Measurements from ENCODE around the gene AMER2.
"Not testable (repeated sequence)": the region's sequence is repeated elsewhere in the genome, so short reads cannot be mapped to it uniquely, and the experiment has no call there.

Gene AMER2

GRCh38 chr13:25166306-25166705 is 5.8 kb downstream of the AMER2 start:
- Mint-ChIP-seq H3K4me1 (peaks cover 2% of the 10 kb centered on the region), H3K36me3 (ENCODE audit: insufficient read depth) (no peaks in the 10 kb centered on the region), H3K4me3 (no peak overlapping the region), H3K9me3 (no peaks in the 10 kb centered on the region), H3K27ac (ENCODE audit: low read depth) (no peak overlapping the region), H3K27me3 (peaks cover 59% of the 10 kb centered on the region)
- ATAC-seq (replicated peaks; ENCODE audit: extremely low read depth, poor library complexity, severe bottlenecking) (no peak), DNase-seq (ENCODE audit: low spot score in 2 of 2) (no peak)

GRCh38 chr13:25165663-25166062 is 6.4 kb downstream of the AMER2 start:
- Mint-ChIP-seq H3K27me3 (peaks cover 59% of the 10 kb centered on the region), H3K36me3 (ENCODE audit: insufficient read depth) (no peaks in the 10 kb centered on the region), H3K27ac (ENCODE audit: low read depth) (no peak overlapping the region), H3K4me1 (no peaks in the 10 kb centered on the region), H3K4me3 (no peak overlapping the region), H3K9me3 (no peaks in the 10 kb centered on the region)
- DNase-seq (ENCODE audit: low spot score in 2 of 2) (no peak), ATAC-seq (replicated peaks; ENCODE audit: extremely low read depth, poor library complexity, severe bottlenecking) (no peak)

DNA sequence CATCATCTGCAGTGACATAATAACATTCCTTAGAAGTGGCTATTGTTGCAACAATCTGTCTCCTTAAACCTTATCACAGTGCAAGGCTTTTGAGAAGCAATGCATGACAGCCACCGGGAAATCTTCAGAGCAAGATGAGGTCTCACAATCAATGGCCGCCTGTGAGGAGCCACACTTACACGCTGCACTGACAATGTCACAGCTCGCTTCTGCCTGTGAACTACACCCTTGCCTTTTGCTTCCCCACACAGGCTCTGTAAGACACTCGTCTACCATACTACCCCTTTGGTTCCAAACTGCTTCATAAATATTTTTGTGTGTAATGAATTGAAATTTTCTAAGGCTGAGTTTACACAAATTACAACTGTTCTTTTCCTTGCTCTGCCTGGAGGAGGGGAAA is 6.9 kb downstream of the AMER2 start:
- not testable (repeated sequence) for DNase-seq (ENCODE audit: low spot score in 2 of 2); H3K9me3 Mint-ChIP-seq; H3K4me1 Mint-ChIP-seq; H3K27ac Mint-ChIP-seq (ENCODE audit: low read depth); H3K36me3 Mint-ChIP-seq (ENCODE audit: insufficient read depth); ATAC-seq (replicated peaks; ENCODE audit: extremely low read depth, poor library complexity, severe bottlenecking); H3K4me3 Mint-ChIP-seq
- H3K27me3 Mint-ChIP-seq: peaks cover 54% of the 10 kb centered on the region

GRCh38 chr13:25157681-25158080 is 14.4 kb downstream of the AMER2 start:
- Mint-ChIP-seq H3K4me3 (no peak overlapping the region), H3K36me3 (ENCODE audit: insufficient read depth) (no peaks in the 10 kb centered on the region), H3K9me3 (no peaks in the 10 kb centered on the region), H3K27me3 (peaks cover 29% of the 10 kb centered on the region), H3K4me1 (no peaks in the 10 kb centered on the region), H3K27ac (ENCODE audit: low read depth) (no peak overlapping the region)
- ATAC-seq (replicated peaks; ENCODE audit: extremely low read depth, poor library complexity, severe bottlenecking) (no peak), DNase-seq (ENCODE audit: low spot score in 2 of 2) (no peak)

- no peaks in the 10 kb centered on the region for H3K36me3 Mint-ChIP-seq (ENCODE audit: insufficient read depth)
- H3K27me3 Mint-ChIP-seq: peaks cover 48% of the 10 kb centered on the region
- ATAC-seq (replicated peaks; ENCODE audit: extremely low read depth, poor library complexity, severe bottlenecking): no peak
- H3K9me3 Mint-ChIP-seq: no peaks in the 10 kb centered on the region
- no peak overlapping the region for H3K27ac Mint-ChIP-seq (ENCODE audit: low read depth)
- no peak for DNase-seq (ENCODE audit: low spot score in 2 of 2)
- H3K4me3 Mint-ChIP-seq: no peak overlapping the region
- no peaks in the 10 kb centered on the region for H3K4me1 Mint-ChIP-seq
Observed at GRCh38 chr13:25153736-25154135, 18.4 kb downstream of the AMER2 start.

DNA sequence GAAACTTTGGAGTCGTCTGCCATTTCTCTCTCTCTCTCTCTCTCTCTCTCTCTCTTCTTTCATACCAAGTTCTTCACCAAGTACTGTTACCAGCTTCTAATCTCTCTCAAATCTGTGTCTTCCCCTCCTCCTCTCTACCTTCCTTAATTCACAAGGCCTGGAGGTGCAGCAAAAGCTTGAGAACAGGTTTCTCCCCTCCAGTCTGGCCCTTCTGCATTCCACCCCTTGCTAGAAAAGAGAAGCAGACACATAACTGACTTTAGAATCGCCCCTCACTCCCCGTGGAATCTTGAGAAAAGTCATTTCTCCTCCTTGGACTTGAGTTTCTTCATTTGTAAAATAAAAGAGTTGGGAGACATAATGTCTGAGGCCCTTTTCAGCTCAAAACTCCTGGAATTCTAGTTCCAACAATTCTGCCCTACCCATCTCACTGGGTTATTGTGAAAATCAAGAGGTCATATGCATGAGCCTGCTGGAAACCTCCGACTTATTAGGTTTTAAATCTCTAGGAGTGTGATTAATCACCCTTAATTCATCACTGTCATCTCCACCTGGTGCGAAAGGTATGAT is 20.4 kb downstream of the AMER2 start:
- DNase-seq (ENCODE audit: low spot score in 2 of 2): no peak
- H3K36me3 Mint-ChIP-seq (ENCODE audit: insufficient read depth): no peaks in the 10 kb centered on the region
- H3K27me3 Mint-ChIP-seq: peaks cover 36% of the 10 kb centered on the region
- no peaks in the 10 kb centered on the region for H3K4me1 Mint-ChIP-seq
- no peaks in the 10 kb centered on the region for H3K9me3 Mint-ChIP-seq
- H3K4me3 Mint-ChIP-seq: no peak overlapping the region
- ATAC-seq (replicated peaks; ENCODE audit: extremely low read depth, poor library complexity, severe bottlenecking): no peak
- no peak overlapping the region for H3K27ac Mint-ChIP-seq (ENCODE audit: low read depth)

- Mint-ChIP-seq H3K27ac (ENCODE audit: low read depth) (no peak overlapping the region), H3K36me3 (ENCODE audit: insufficient read depth) (no peaks in the 10 kb centered on the region), H3K9me3 (no peaks in the 10 kb centered on the region), H3K4me1 (no peaks in the 10 kb centered on the region), H3K27me3 (peaks cover 36% of the 10 kb centered on the region), H3K4me3 (no peak overlapping the region)
- ATAC-seq (replicated peaks; ENCODE audit: extremely low read depth, poor library complexity, severe bottlenecking) (no peak), DNase-seq (ENCODE audit: low spot score in 2 of 2) (no peak)
Observed at GRCh38 chr13:25149711-25150110, 22.4 kb downstream of the AMER2 start.

DNA sequence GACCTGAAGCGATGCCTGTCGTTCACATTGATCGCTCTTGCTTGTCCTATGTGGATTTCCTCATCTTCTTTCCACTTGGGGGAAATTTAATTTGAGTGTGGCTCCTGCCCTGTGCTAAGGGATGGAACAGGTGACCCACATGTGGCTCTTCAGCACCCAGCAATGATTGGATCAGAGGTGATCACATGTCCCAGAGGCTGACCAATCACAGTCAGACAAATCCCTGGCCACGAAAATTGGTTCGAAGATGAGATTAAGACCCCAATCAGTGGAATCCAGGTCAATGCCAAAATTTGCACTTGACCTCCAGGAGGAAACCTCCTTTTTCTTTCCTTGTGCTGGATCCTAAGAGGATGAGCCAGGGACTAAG is 23.7 kb downstream of the AMER2 start:
- H3K27me3 Mint-ChIP-seq: peaks cover 45% of the 10 kb centered on the region
- H3K9me3 Mint-ChIP-seq: no peaks in the 10 kb centered on the region
- H3K4me1 Mint-ChIP-seq: no peaks in the 10 kb centered on the region
- H3K27ac Mint-ChIP-seq (ENCODE audit: low read depth): no peak overlapping the region
- H3K36me3 Mint-ChIP-seq (ENCODE audit: insufficient read depth): no peaks in the 10 kb centered on the region
- no peak for ATAC-seq (replicated peaks; ENCODE audit: extremely low read depth, poor library complexity, severe bottlenecking)
- no peak for DNase-seq (ENCODE audit: low spot score in 2 of 2)
- H3K4me3 Mint-ChIP-seq: no peak overlapping the region

DNA sequence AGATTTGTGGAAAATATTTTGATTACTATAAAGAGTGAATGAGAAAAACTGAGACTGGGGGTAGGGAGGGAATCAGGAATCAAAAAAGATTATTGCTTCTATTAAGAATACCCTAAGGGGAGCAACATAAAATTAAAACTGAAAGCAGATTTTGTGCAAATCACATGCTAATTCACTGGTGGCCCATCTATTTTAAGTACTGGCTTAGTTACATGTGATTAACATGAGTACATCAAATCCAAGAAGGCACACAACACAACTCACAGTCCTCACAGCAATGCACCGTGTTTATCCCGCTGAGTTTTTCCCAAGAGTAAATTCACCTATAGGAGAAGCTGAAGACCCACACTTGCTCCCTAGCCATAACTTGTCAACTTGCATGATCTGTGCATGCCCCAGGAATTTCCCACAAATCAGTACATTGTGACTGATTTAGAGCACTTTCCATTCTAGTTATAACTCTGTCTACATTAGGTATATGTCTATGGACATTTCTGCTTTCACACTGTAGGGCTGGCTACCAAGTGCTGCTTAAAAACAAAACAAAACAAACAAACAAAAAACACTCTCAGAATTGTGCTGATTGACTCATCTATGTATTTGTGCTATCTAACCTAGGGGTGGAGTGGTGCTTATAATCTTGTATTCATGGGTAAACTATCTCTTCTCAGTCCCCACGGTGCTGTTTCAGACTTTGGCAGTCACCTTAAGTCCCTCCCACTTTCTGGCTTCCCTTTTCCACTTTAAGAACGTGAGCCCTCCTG is 24.3 kb downstream of the AMER2 start:
- no peak overlapping the region for H3K27ac Mint-ChIP-seq (ENCODE audit: low read depth)
- H3K4me1 Mint-ChIP-seq: no peaks in the 10 kb centered on the region
- no peak for ATAC-seq (replicated peaks; ENCODE audit: extremely low read depth, poor library complexity, severe bottlenecking)
- H3K36me3 Mint-ChIP-seq (ENCODE audit: insufficient read depth): no peaks in the 10 kb centered on the region
- H3K9me3 Mint-ChIP-seq: no peaks in the 10 kb centered on the region
- peaks cover 41% of the 10 kb centered on the region for H3K27me3 Mint-ChIP-seq
- no peak for DNase-seq (ENCODE audit: low spot score in 2 of 2)
- no peak overlapping the region for H3K4me3 Mint-ChIP-seq

DNA sequence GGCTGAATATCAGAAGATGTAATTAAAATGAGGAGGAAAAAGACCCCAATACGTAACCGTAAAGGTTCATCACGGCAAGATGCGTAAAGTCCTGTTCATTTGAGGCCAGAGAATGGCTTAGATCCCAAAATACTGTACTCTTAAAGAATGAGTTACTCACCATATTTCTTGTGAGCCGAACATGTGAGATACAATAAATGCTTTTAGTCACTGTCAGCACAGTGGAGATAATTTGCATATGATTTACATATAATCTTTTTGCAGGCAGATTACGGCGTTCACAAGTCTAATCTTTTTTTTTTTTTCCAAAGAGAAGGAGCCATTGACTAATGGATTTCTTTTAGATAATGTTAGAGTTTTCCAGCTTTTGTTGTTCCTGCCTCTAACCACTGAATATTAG is 28.4 kb downstream of the AMER2 start:
- Mint-ChIP-seq H3K4me3 (no peak overlapping the region), H3K9me3 (no peaks in the 10 kb centered on the region), H3K27me3 (peaks cover 21% of the 10 kb centered on the region), H3K36me3 (ENCODE audit: insufficient read depth) (no peaks in the 10 kb centered on the region), H3K27ac (ENCODE audit: low read depth) (no peak overlapping the region), H3K4me1 (no peaks in the 10 kb centered on the region)
- ATAC-seq (replicated peaks; ENCODE audit: extremely low read depth, poor library complexity, severe bottlenecking) (no peak), DNase-seq (ENCODE audit: low spot score in 2 of 2) (no peak)

DNA sequence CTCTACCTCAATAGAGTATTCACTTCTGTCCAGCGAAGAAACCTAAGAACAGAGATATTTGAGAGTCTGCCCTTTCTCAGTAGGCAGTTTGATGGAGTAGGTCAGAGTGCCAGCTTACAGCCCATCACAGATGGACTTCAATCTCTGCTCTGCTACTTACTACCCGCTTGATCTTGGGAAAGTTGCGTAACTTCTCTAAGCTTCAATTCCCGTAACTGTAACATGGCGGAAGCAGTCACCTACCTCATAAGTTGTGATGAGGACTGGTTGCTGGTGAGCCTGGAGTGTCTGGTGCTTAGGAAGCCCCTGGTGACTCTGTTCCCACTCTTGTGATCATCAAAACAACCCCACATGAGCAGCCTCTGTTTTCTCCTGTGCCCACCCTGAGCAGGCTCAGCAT is 31.0 kb downstream of the AMER2 start:
- H3K4me1 Mint-ChIP-seq: no peaks in the 10 kb centered on the region
- ATAC-seq (replicated peaks; ENCODE audit: extremely low read depth, poor library complexity, severe bottlenecking): no peak
- H3K4me3 Mint-ChIP-seq: no peak overlapping the region
- H3K36me3 Mint-ChIP-seq (ENCODE audit: insufficient read depth): no peaks in the 10 kb centered on the region
- no peaks in the 10 kb centered on the region for H3K9me3 Mint-ChIP-seq
- H3K27ac Mint-ChIP-seq (ENCODE audit: low read depth): no peak overlapping the region
- no peak for DNase-seq (ENCODE audit: low spot score in 2 of 2)
- peaks cover 32% of the 10 kb centered on the region for H3K27me3 Mint-ChIP-seq

DNA sequence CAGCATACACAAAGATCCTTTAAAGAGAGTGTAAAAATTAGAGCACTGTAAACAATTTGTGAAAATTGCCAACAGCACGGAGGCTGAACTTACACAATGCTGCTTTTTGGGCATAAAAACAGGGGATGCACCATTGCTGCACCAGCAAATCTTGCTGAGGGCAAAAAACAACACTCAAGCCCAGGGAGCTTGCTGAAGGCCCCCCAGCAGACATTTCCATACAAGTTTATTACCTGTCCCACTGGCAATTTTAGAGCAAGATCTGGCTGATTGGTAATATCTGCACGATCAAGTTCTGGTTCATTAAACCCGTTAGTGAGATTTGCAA is 34.3 kb downstream of the AMER2 start:
- Mint-ChIP-seq H3K27me3 (peaks cover 55% of the 10 kb centered on the region), H3K27ac (ENCODE audit: low read depth) (no peak overlapping the region), H3K4me3 (no peak overlapping the region), H3K9me3 (peaks cover 10% of the 10 kb centered on the region), H3K4me1 (no peaks in the 10 kb centered on the region), H3K36me3 (ENCODE audit: insufficient read depth) (no peaks in the 10 kb centered on the region)
- ATAC-seq (replicated peaks; ENCODE audit: extremely low read depth, poor library complexity, severe bottlenecking) (no peak), DNase-seq (ENCODE audit: low spot score in 2 of 2) (no peak)

DNA sequence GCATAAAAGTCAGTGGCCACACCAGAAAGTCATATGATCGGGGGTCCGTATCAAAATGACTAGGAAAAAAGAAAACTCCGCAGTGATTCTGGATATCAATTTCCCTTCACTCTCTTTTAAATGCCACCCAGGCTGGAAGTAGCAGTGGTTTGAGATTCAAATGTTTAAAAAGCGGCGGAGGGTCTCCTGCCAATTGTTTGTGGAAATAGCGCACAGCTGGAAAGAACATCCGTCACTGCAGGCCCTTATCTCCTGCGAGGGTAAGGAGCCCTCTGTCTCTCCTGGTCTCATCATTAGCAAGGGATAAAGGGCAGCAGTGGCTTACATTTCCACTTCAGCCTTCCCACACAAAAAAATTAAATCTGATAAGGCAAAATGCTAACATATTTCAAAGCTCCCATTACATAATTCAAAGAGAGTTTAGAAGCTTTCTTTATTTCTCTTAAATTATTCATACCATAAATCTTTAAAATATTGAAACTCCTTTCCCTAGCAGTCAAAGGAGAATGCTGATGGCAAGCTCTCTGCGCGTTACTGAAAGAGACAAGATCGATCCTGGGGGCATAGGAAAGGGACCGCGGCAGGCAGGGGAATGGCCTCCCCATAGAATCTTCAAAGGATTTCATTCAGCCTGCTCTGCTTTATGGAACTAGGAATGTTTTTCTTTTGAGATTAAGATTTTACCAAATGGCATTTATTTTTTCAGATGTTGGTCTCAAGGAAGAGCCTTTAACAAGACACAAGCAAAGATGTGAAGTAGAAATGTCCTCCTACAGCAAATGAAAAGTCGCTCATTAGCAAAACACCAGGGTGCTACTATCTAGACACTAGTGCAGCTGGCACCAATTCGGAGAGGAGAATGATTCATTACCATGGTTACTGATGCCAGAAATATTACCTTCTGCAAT is 35.0 kb downstream of the AMER2 start:
- peaks cover 10% of the 10 kb centered on the region for H3K9me3 Mint-ChIP-seq
- H3K4me1 Mint-ChIP-seq: no peaks in the 10 kb centered on the region
- H3K4me3 Mint-ChIP-seq: no peak overlapping the region
- peaks cover 60% of the 10 kb centered on the region for H3K27me3 Mint-ChIP-seq
- DNase-seq (ENCODE audit: low spot score in 2 of 2) (no peak), ATAC-seq (replicated peaks; ENCODE audit: extremely low read depth, poor library complexity, severe bottlenecking) (no peak)
- no peaks in the 10 kb centered on the region for H3K36me3 Mint-ChIP-seq (ENCODE audit: insufficient read depth)
- H3K27ac Mint-ChIP-seq (ENCODE audit: low read depth): no peak overlapping the region
